ENCODE results near the gene GSTO2.

DNA sequence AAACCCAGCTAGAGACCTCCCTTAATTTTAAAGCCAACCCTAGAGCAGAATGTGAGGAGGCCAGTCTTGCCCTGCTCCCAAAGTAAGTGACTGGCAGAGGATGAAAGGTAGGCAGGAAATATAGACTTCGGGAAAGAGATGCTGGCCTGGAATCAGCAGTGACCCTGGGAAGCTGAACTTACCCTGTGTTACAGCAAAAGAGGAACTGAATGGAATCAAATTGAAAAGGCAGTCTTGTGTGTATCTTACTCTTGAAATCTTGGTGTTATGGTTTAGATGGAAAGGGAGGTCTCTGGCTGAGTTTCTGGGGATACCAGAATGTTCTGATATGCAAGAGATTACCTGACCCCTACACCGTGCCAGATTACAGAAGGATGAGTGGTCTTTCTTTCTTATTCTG is 28.9 kb upstream of the GSTO2 start:
- TF ChIP-seq, protein P1, sequence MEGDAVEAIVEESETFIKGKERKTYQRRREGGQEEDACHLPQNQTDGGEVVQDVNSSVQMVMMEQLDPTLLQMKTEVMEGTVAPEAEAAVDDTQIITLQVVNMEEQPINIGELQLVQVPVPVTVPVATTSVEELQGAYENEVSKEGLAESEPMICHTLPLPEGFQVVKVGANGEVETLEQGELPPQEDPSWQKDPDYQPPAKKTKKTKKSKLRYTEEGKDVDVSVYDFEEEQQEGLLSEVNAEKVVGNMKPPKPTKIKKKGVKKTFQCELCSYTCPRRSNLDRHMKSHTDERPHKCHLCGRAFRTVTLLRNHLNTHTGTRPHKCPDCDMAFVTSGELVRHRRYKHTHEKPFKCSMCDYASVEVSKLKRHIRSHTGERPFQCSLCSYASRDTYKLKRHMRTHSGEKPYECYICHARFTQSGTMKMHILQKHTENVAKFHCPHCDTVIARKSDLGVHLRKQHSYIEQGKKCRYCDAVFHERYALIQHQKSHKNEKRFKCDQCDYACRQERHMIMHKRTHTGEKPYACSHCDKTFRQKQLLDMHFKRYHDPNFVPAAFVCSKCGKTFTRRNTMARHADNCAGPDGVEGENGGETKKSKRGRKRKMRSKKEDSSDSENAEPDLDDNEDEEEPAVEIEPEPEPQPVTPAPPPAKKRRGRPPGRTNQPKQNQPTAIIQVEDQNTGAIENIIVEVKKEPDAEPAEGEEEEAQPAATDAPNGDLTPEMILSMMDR (IDR thresholded peaks at IDR 0.05), result no peak
- TF ChIP-seq POLR2AphosphoS5 (IDR thresholded peaks at IDR 0.05) (no peak), POLR2A (IDR thresholded peaks at IDR 0.05) (no peak)

Measured in transverse colon (tissue), 4 donors.